Nucleus accumbens (tissue), 56 donors: ENCODE measurements around the gene ARHGEF25.
"Not testable (repeated sequence)": the region's sequence is repeated elsewhere in the genome, so short reads cannot be mapped to it uniquely, and the experiment has no call there.

Experiments
- DNase-seq, 56 donors: peaks; one replicate each; lab custom pipeline; 2025; lab: John Stamatoyannopoulos, UW

ARHGEF25 gene

GRCh38 chr12:57584690-57585089 is 26.5 kb upstream of the ARHGEF25 start:
- DNase-seq: no peak

GRCh38 chr12:57585156-57585555 is 26.1 kb upstream of the ARHGEF25 start:
- DNase-seq: no peak

GRCh38 chr12:57586128-57586527 is 25.1 kb upstream of the ARHGEF25 start:
- peak in 1 of 56 donors; percentile 1 for DNase-seq

GRCh38 chr12:57586832-57587429 is 24.3 kb upstream of the ARHGEF25 start:
- DNase-seq: no peak

GRCh38 chr12:57588951-57589610 is 22.2 kb upstream of the ARHGEF25 start:
- not testable (repeated sequence) for DNase-seq

GRCh38 chr12:57590479-57590863 is 20.8 kb upstream of the ARHGEF25 start:
- no peak for DNase-seq

GRCh38 chr12:57590864-57591781 is 20.1 kb upstream of the ARHGEF25 start, which contains the start of gene PIP4K2C:
Gene PIP4K2C (plus strand): TSS chr12:57591192. CDS start chr12:57591290, 98 bp downstream.
- DNase-seq: peak in 51 of 56 donors; percentile 26 to 86 (median 64)

GRCh38 chr12:57591782-57592325 is 19.4 kb upstream of the ARHGEF25 start:
- no peak for DNase-seq

- peak in 6 of 56 donors; percentile 4 to 48 (median 22) for DNase-seq
Observed at GRCh38 chr12:57592551-57593165, 18.6 kb upstream of the ARHGEF25 start.

GRCh38 chr12:57593187-57593586 is 18.0 kb upstream of the ARHGEF25 start:
- peak in 5 of 56 donors; percentile 4 to 16 (median 14) for DNase-seq

- no peak for DNase-seq
Observed at GRCh38 chr12:57600395-57600794, 10.8 kb upstream of the ARHGEF25 start.

- no peak for DNase-seq
Observed at GRCh38 chr12:57602544-57602943, 8.7 kb upstream of the ARHGEF25 start.

GRCh38 chr12:57603324-57603723 is 7.9 kb upstream of the ARHGEF25 start:
- DNase-seq: no peak

GRCh38 chr12:57603815-57604453 is 7.3 kb upstream of the ARHGEF25 start:
- peak in 35 of 56 donors; percentile 11 to 72 (median 39) for DNase-seq

- DNase-seq: peak in 54 of 56 donors; percentile 33 to 86 (median 66)
Observed at GRCh38 chr12:57604454-57604991, 6.7 kb upstream of the ARHGEF25 start, which contains the start of gene DTX3. Gene DTX3 (plus strand): TSS chr12:57604824. CDS start chr12:57606518, 1,694 bp downstream.

GRCh38 chr12:57604992-57605810 is 6.0 kb upstream of the ARHGEF25 start:
- DNase-seq: peak in 24 of 56 donors; percentile 14 to 70 (median 36)

- DNase-seq: no peak
Observed at GRCh38 chr12:57605811-57606311, 5.4 kb upstream of the ARHGEF25 start.

GRCh38 chr12:57606399-57606798 is 4.8 kb upstream of the ARHGEF25 start:
- no peak for DNase-seq
